ENCODE measurements around the gene PTRH1.

The PTRH1 gene

GRCh38 chr9:127697575-127697974 is 17.9 kb downstream of the PTRH1 start:
- no peak for DNase-seq (ENCODE audit: low spot score)

- no peak for DNase-seq (ENCODE audit: low spot score)
These were observed 20.4 kb downstream of the PTRH1 start for GRCh38 chr9:127694890-127695720.

- DNase-seq (ENCODE audit: low spot score), result no peak
These were observed 21.8 kb downstream of the PTRH1 start for GRCh38 chr9:127693697-127694096.

- no peak for DNase-seq (ENCODE audit: low spot score)
These were observed 22.3 kb downstream of the PTRH1 start for GRCh38 chr9:127693143-127693542.

GRCh38 chr9:127692071-127692470 is 23.4 kb downstream of the PTRH1 start:
- no peak for DNase-seq (ENCODE audit: low spot score)

GRCh38 chr9:127690735-127691134 is 24.7 kb downstream of the PTRH1 start:
- no peak for DNase-seq (ENCODE audit: low spot score)

GRCh38 chr9:127689329-127690000 is 26.0 kb downstream of the PTRH1 start:
- no peak for DNase-seq (ENCODE audit: low spot score)

- no peak for DNase-seq (ENCODE audit: low spot score)
These were observed 28.7 kb downstream of the PTRH1 start for GRCh38 chr9:127686461-127687393.

- no peak for DNase-seq (ENCODE audit: low spot score)
These were observed 30.9 kb downstream of the PTRH1 start for GRCh38 chr9:127684576-127684975.

- DNase-seq (ENCODE audit: low spot score), result no peak
These were observed 31.7 kb downstream of the PTRH1 start for GRCh38 chr9:127683723-127684122.

- no peak for DNase-seq (ENCODE audit: low spot score)
These were observed 32.9 kb downstream of the PTRH1 start for GRCh38 chr9:127682351-127683136.

GRCh38 chr9:127680846-127681245 is 34.6 kb downstream of the PTRH1 start:
- DNase-seq (ENCODE audit: low spot score), result no peak

- no peak for DNase-seq (ENCODE audit: low spot score)
These were observed 35.2 kb downstream of the PTRH1 start for GRCh38 chr9:127680226-127680625.

GRCh38 chr9:127679506-127679905 is 36.0 kb downstream of the PTRH1 start:
- DNase-seq (ENCODE audit: low spot score), result no peak

- DNase-seq (ENCODE audit: low spot score), result no peak
These were observed 38.8 kb downstream of the PTRH1 start for GRCh38 chr9:127676638-127677037.

- no peak for DNase-seq (ENCODE audit: low spot score)
These were observed 42.2 kb downstream of the PTRH1 start for GRCh38 chr9:127673234-127673633.

GRCh38 chr9:127667906-127668305 is 47.6 kb downstream of the PTRH1 start:
- DNase-seq (ENCODE audit: low spot score), result no peak

GRCh38 chr9:127667127-127667844 is 48.2 kb downstream of the PTRH1 start:
- no peak for DNase-seq (ENCODE audit: low spot score)

GRCh38 chr9:127664678-127665507 is 50.6 kb downstream of the PTRH1 start:
- DNase-seq (ENCODE audit: low spot score), result no peak

GRCh38 chr9:127664324-127664677 is 51.2 kb downstream of the PTRH1 start:
- DNase-seq (ENCODE audit: low spot score), result no peak

All from NAMALWA (cell line).